ENCODE measurements around the gene DMWD. TPM values are rescaled to one million over a fixed set of nuclear protein-coding genes. Genes with fewer than 3 reads are reported as not detected.
"Not testable (repeated sequence)": the region's sequence is repeated elsewhere in the genome, so short reads cannot be mapped to it uniquely, and the experiment has no call there.

The DMWD gene
- total RNA-seq, 1 experiment from 2014 or later, result 24.3 TPM

GRCh38 chr19:45766296-45766868 lies 26.3 kb downstream of the DMWD start:
- in situ Hi-C loops (cut with HindIII; ENCODE audit: low pct_unique_long_range_greater_than_20kb, low sequenced_read_pairs), result no loop called here
- DNase-seq (ENCODE audit: low read depth, low spot score), result no peak

- in situ Hi-C loops (cut with HindIII; ENCODE audit: low pct_unique_long_range_greater_than_20kb, low sequenced_read_pairs), result no loop called here
- DNase-seq (ENCODE audit: low read depth, low spot score), result no peak
These were observed 26.8 kb downstream of the DMWD start for GRCh38 chr19:45765702-45766295.

GRCh38 chr19:45764945-45765701 lies 27.5 kb downstream of the DMWD start:
- in situ Hi-C loops (cut with HindIII; ENCODE audit: low pct_unique_long_range_greater_than_20kb, low sequenced_read_pairs), result no loop called here
- DNase-seq (ENCODE audit: low read depth, low spot score), result no peak

GRCh38 chr19:45764475-45764874 lies 28.2 kb downstream of the DMWD start:
- no peak for DNase-seq (ENCODE audit: low read depth, low spot score)
- in situ Hi-C loops (cut with HindIII; ENCODE audit: low pct_unique_long_range_greater_than_20kb, low sequenced_read_pairs), result no loop called here

GRCh38 chr19:45763691-45764294 lies 28.9 kb downstream of the DMWD start:
- in situ Hi-C loops (cut with HindIII; ENCODE audit: low pct_unique_long_range_greater_than_20kb, low sequenced_read_pairs), result no loop called here
- DNase-seq (ENCODE audit: low read depth, low spot score), result no peak

GRCh38 chr19:45762870-45763631 lies 29.6 kb downstream of the DMWD start:
- DNase-seq (ENCODE audit: low read depth, low spot score), result no peak

GRCh38 chr19:45761714-45762113 lies 30.9 kb downstream of the DMWD start:
- in situ Hi-C loops (cut with HindIII; ENCODE audit: low pct_unique_long_range_greater_than_20kb, low sequenced_read_pairs), result no loop called here
- DNase-seq (ENCODE audit: low read depth, low spot score), result no peak

More at GRCh38 chr19:45762870-45763631, 29.6 kb downstream of the DMWD start:
- in situ Hi-C loops (cut with HindIII; ENCODE audit: low pct_unique_long_range_greater_than_20kb, low sequenced_read_pairs), result no loop called here

- in situ Hi-C loops (cut with HindIII; ENCODE audit: low pct_unique_long_range_greater_than_20kb, low sequenced_read_pairs), result no loop called here
- no peak for DNase-seq (ENCODE audit: low read depth, low spot score)
These were observed 33.7 kb downstream of the DMWD start for GRCh38 chr19:45758921-45759320.

- in situ Hi-C loops (cut with HindIII; ENCODE audit: low pct_unique_long_range_greater_than_20kb, low sequenced_read_pairs), result no loop called here
- no peak for DNase-seq (ENCODE audit: low read depth, low spot score)
These were observed 35.0 kb downstream of the DMWD start for GRCh38 chr19:45757695-45758094.

- in situ Hi-C loops (cut with HindIII; ENCODE audit: low pct_unique_long_range_greater_than_20kb, low sequenced_read_pairs), result no loop called here
- DNase-seq (ENCODE audit: low read depth, low spot score), result no peak
These were observed 38.3 kb downstream of the DMWD start for GRCh38 chr19:45754323-45754722.

- no peak for DNase-seq (ENCODE audit: low read depth, low spot score)
- in situ Hi-C loops (cut with HindIII; ENCODE audit: low pct_unique_long_range_greater_than_20kb, low sequenced_read_pairs), result no loop called here
These were observed 39.1 kb downstream of the DMWD start for GRCh38 chr19:45753548-45753947.

GRCh38 chr19:45752639-45753038 lies 40.0 kb downstream of the DMWD start:
- no peak for DNase-seq (ENCODE audit: low read depth, low spot score)
- in situ Hi-C loops (cut with HindIII; ENCODE audit: low pct_unique_long_range_greater_than_20kb, low sequenced_read_pairs), result no loop called here

GRCh38 chr19:45751483-45751882 lies 41.2 kb downstream of the DMWD start:
- in situ Hi-C loops (cut with HindIII; ENCODE audit: low pct_unique_long_range_greater_than_20kb, low sequenced_read_pairs); DNase-seq (ENCODE audit: low read depth, low spot score): not testable (repeated sequence)

- in situ Hi-C loops (cut with HindIII; ENCODE audit: low pct_unique_long_range_greater_than_20kb, low sequenced_read_pairs), result no loop called here
These were observed 45.1 kb downstream of the DMWD start for GRCh38 chr19:45747513-45747912.

GRCh38 chr19:45746866-45747265 lies 45.8 kb downstream of the DMWD start:
- in situ Hi-C loops (cut with HindIII; ENCODE audit: low pct_unique_long_range_greater_than_20kb, low sequenced_read_pairs), result no loop called here
- DNase-seq (ENCODE audit: low read depth, low spot score), result no peak

More at GRCh38 chr19:45747513-45747912, 45.1 kb downstream of the DMWD start:
- DNase-seq (ENCODE audit: low read depth, low spot score), result no peak

- in situ Hi-C loops (cut with HindIII; ENCODE audit: low pct_unique_long_range_greater_than_20kb, low sequenced_read_pairs), result no loop called here
- DNase-seq (ENCODE audit: low read depth, low spot score), result no peak
These were observed 47.0 kb downstream of the DMWD start for GRCh38 chr19:45745606-45746005.

- DNase-seq (ENCODE audit: low read depth, low spot score), result no peak
- in situ Hi-C loops (cut with HindIII; ENCODE audit: low pct_unique_long_range_greater_than_20kb, low sequenced_read_pairs), result no loop called here
These were observed 49.7 kb downstream of the DMWD start for GRCh38 chr19:45742969-45743368.
